GM18526 (cell line): ENCODE measurements around the gene GPR158.

Experiments used
- POLR2A ChIP-seq: IDR thresholded peaks from 3 replicates; pipeline ENCODE4 v1.6.1; 2011; ENCODE audit not compliant: insufficient read length; ENCODE audit errors: extremely low read depth

The GPR158 gene

DNA sequence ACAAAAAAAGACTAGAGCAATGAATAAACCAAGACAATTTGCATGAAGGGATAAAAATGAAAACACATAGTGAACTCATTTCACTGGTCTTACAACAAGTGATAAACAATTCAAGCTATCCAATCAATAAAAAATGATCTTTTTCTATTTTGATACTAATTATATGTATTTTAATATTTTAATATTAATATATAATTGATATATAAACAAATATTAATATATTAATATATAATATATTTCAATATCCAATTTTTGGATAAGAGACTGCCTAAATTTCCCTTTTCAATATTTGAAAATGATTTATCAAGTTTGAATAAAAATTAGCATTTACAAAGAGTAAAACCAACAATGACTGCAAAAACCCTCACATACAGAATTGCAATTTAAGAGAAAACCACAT lies 317.9 kb downstream of the GPR158 start:
- no peak for TF ChIP-seq POLR2A

DNA sequence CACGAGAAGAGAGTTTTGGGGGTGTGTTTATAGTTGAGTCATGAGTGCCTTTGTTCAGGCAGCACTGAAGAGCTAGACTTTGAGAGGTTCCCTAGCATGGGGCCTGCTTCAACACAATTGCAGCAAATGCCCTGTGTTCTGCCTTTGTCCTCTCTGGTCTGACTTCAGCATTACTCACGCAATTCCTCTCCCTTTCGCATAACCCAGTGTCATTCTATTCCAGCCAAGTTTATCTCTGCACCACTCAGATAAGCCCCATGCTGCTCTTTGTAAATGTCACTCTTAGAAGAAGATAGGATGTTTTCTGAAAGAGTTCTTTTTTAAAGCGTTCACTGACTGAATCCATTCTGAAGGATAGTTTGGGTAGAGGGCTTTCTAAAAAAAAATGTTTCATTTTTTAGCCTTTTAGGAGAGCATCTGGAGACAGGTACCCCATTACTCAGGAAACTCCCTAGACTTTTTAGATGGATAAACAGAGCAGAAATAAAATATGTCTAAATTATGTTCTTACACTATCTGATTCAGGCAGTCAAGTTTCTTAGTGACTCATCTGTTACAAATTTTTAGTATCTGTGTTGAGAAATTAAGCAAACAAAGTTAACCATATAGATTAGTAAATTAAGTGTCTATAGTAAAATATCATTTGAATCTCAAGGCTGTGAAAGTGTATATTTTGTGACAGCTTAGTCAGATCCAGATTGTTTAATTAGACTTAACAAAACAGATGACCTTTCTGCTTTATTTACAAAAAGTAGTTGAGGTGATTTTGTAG lies 318.5 kb downstream of the GPR158 start:
- no peak for TF ChIP-seq POLR2A

DNA sequence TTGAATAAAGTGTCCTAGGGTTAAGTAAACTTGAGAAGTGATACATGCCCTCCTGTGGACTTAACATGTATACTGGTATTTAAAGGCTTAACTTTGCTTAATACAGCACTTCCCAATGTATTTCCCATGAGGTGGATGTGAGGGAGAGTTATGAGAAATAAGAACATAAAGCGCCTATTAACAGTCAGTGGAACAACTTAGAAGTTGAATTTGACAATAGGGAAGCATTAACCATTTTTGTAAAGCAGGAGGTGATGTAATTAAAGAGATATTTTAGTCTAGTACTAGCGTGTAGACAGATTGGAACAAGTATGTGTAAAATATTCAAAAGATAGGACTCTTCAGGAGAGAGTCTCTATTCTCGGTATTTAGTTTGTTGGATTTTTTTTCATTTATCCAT lies 322.4 kb downstream of the GPR158 start:
- TF ChIP-seq POLR2A, result no peak

DNA sequence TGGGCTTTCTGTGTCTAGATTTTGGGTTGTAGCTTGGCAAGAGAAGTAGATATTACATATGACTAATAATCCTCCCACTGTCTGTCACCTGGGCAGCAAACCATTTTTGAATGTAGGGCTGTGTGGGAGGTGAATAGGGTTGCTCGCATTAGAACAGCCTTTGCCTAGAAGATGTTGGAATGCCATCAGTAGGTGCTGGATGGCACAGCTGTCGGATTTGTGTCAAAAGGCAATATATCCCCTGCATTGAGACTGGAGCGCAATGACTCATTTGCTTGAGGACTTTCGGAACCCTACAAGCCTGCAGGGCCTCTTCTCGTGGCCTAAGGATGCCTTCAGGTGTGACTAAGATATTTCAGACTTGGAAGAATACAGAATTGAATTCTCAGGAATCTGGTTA lies 323.8 kb downstream of the GPR158 start:
- no peak for TF ChIP-seq POLR2A

DNA sequence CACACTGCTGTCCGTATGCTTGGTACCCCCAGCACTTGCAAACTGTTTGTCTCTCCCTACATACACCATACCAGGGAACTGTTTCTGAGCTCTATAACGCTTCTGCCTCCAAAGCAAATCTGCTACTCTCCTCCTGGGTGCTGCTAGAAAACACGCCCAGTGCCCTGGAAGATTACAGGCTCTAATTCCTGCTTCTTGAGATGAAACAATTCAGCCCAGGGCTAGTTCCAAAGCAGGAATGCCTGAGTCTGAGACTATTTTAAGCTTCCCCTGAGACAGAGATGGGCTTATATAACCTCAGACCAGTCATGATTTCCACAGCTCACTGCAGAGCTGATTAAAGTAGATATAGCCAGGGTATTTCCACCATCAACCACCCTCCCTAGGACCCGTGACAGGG lies 327.1 kb downstream of the GPR158 start:
- no peak for TF ChIP-seq POLR2A

DNA sequence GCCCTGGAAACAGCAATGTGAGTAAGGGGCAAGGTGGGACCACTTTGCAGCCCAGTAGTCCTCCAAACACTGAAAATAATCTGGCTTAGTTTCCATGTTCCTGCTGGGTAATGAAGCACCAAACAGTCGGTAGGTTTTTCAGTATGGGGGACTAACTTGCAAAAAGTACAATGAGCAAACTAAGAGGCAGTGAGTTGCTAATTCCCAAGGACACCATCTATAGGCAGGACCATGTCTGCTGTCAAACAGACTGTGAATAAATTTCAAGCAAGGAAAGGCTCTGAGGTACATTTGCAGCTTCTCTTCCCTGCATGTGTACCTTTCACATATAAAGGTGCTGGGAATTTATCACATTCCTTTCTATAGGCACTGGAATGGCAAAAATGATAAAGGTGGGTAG lies 327.7 kb downstream of the GPR158 start:
- no peak for TF ChIP-seq POLR2A

DNA sequence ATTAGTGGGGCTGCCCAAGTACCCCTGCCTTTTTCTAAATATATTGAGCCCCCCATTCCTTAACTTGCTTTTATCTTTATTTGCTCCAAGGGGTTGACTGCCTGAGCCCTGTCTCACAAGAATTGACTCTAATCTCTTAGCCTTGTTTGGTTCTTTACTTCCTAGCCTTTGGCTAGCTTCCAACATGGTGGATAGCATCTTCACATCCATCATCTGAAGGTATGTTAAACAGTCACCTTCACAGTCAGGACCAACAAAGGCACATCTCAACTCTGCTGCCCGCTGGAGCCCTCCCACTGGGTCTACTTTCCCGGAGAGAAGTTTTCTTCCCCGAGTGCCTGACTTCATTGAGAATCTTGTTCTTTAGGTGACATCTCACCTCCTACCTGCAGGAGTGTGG lies 329.5 kb downstream of the GPR158 start:
- no peak for TF ChIP-seq POLR2A

DNA sequence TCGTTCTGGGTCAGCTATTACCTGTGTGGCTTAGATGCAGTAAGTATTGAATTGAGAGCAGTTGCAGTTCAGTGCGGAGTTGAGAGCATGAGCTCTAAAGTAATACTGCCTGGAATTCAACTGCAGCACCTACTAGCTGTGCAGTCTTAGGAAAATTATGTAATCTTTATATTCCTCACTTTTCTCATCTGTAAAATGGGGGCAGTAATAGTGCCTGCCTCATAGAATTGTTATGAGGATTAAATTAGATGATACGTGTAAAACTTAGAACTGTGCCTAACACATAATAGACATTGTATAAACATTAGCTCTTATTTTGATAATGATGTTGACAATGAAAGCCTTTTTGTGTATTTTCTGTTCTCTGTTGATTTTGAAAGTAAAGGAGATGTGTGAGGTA lies 330.0 kb downstream of the GPR158 start:
- no peak for TF ChIP-seq POLR2A

DNA sequence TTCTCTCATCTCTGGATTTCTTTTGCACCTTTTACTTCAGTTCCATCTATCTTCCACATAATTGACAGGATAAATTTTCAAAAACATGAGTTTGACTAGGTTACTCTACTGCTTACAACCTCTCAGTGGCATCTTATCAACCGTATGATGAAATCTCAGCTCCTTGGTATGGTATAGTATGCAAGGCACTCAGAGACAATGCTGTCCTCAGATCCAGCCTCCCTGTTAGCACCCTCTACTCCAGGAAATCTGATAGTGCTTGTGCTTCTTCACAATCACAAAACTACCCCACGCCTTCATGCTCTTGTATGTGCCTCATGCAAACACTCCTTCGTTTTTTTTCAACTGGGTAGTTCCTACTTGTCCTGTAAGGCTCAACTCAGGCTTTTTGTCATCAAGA lies 330.7 kb downstream of the GPR158 start:
- no peak for TF ChIP-seq POLR2A

DNA sequence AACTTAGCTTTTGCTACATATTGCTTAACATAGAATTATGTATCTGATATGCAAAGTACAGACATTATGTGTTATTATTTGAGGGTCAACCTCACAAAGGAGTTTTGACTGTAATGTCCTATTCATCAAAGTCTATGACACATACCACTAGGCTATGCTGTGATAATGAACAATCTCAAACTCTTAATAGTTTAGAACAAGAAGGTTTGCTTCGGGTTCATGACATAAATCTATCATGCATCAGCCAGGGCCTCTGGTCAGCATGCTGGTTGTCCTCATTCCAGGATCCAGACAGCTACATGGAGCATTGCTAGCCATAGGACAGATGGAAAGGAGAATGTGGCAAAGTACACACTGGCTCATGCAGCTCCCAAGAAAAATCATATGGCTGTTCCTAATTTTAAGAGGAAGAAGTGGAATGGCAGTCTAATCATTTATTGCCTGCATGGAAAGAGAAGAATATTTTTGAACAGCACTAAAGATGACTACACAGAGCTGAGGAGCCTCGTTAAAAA lies 332.1 kb downstream of the GPR158 start:
- no peak for TF ChIP-seq POLR2A

DNA sequence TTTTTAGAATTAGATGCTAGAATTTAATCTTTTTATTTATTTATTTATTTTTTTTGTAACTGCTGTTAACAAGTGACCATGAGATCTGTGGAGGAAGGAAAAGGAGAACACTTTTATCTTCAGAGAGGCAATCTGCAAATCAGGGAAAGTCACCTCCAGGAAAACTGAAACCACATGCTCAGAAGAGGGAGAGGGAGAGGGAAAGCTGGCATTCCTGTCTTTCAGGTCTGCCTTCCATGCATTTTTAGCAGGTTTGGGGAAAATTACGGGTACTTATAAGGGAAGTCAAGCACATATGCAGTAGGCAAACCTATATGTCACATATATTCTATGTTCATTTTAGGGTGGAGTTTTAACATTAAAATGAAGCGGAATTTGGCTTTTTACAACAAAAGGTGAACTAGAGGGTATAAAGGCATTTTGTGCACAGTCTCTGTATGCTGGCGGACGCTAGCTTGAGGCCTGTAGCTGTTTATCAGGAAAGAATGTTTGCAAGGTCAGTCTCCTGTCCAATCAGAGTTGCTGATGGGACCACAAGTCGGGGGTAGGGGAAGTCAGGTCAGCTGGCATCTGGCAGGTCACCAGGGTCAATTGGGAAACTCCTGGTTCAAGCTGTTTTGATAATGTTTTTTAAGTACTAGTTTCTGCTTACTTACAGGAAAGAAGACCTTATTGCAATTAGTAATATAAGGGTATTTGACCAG lies 333.5 kb downstream of the GPR158 start:
- no peak for TF ChIP-seq POLR2A

DNA sequence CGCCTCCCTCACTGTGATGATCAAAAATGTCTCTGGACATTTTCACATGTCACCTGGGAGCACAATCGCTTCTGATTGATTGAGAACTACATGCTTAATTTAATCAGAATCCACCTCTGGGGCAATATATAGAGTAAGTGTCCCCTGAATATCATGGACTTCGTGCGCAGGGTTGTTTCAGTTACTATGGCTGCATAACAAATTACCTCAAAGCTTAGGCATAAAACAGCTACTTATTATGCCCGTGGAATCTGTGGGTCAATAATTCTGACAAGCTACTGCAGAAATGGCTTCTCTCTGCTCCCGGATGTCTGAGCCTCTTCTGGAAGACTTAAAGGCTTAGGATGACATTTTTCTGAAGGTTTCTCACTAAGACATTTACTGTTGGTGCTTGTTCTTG lies 334.4 kb downstream of the GPR158 start:
- no peak for TF ChIP-seq POLR2A

DNA sequence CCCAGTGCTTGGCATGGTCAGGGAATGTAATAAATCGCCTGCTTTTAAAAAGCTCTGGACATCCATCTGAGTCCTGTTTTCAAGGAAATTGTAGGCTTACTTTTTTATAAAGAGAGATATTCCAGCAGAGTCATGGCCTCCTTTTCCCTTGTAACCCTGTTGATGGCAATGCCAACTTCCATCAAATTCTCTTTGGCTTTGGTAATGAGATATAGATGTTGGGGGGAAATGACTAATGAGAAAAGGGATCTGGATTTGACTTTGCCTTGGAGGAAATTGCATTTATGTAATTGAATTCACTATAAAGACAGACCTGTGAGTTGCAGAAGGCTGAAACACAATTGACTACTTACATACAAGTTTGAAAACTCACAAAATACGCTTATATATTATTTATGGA lies 347.5 kb downstream of the GPR158 start:
- no peak for TF ChIP-seq POLR2A

DNA sequence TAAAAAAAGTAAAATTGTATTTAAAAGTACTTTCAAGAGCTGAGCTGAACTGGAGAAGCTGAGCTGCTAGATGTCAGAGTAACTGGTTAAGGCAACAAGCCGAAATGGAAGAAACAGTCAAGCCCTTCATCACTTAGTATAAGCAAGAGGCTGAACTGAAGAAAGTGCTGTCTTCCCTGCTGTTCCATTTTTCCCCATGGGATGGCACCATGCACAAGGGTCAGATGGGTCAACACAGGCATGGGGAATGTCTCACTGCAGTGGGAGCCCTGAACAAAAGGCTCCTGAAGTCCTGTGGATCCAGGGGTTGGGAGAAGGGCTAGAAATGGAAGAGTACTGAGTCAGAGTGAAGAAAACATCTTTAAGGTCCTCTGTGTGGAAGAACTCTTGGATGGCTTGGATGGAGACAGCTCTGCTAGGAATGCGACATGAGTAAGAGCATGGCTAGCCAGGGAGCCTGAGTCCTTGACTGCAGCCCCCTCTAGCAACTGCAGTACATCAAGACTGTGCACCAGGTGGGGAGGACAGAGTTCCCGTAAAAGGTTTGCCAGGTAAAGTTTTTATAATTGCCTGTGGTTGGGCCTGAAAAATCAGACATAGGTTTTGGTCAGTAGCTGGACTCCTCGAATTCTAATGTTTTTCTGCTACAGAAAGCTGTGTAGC lies 348.3 kb downstream of the GPR158 start:
- TF ChIP-seq POLR2A, result no peak

DNA sequence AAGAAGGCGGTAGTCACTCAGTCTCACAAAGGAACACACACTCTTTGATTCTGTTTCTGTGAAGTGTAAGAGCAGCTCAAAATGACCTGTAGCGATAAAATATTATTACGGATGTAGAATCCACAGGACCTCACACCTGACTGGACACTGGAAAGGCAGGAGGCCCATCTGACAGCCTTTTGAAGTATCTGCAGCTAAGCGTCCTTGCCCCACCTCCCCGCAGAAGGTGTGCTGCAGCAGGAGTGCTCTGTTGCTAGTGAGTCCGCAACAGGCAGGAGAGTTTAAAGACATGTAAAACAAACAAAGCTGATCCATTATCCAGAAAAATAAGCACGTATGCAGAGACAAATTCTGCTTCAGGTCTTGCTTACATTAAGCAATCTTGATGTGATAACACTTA lies 355.5 kb downstream of the GPR158 start:
- no peak for TF ChIP-seq POLR2A

DNA sequence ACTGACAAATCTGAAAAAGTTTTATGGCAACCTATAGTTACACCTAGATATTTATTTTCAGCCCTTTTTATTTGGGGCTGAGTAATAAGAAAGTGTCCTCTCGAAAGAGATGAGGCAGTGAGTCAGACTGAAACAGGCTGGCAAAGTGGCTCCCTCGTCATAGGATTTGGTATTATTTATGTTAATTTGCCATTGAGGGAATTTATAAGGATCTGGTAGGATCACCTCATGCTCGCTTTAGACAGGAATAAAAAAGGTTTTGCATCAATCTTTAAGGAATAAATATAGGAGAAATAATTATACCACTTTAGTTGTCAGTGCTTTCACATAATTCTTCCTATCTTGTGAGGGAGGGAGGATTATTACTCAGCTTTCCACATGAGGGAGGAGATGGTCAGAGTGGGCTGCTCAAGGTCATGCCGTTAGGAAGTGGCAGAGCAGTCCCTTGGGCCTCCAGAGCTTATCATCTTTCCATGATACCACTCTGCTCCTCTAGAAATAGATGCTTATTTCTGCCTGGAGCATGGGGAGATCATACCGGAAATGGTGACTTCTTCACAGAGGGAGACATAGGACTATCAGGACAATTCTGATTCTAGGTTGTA lies 356.8 kb downstream of the GPR158 start:
- TF ChIP-seq POLR2A, result no peak
